H9 (cell line): ENCODE measurements around the gene INVS. TPM values are rescaled to one million over a fixed set of nuclear protein-coding genes. Genes with fewer than 3 reads are reported as not detected.

Experiments used
- DNase-seq: peaks from one replicate; pipeline ENCODE4 v3.0.0-alpha.2; 2017
- H2AFZ ChIP-seq: one replicate; pipeline ENCODE4 v1.6.1; 2013; ENCODE audit warnings: mild to moderate bottlenecking, low read length, control low read depth, moderate library complexity
- H2AK5ac ChIP-seq: 2 replicates; pipeline ENCODE4 v1.6.1; 2013; ENCODE audit warnings: low read length, control low read depth, mixed read lengths; ENCODE audit not compliant: insufficient read length
- H2BK120ac ChIP-seq: one replicate; pipeline ENCODE4 v1.6.1; 2013; ENCODE audit warnings: low read depth, mild to moderate bottlenecking, low read length, control low read depth, inconsistent platforms; ENCODE audit not compliant: poor library complexity, severe bottlenecking
- H2BK12ac ChIP-seq: 2 replicates; pipeline ENCODE4 v1.6.1; 2013; ENCODE audit warnings: low read length, control low read depth, mixed read lengths, low read depth; ENCODE audit not compliant: insufficient read length
- H2BK15ac ChIP-seq: 2 replicates; pipeline ENCODE4 v1.6.1; 2013; ENCODE audit warnings: low read depth, low read length, control low read depth
- H2BK20ac ChIP-seq: one replicate; pipeline ENCODE4 v1.6.1; 2013; ENCODE audit warnings: low read depth, mild to moderate bottlenecking, low read length, control low read depth, inconsistent platforms; ENCODE audit not compliant: poor library complexity, severe bottlenecking
- H2BK5ac ChIP-seq: 2 replicates; pipeline ENCODE4 v1.6.1; 2013; ENCODE audit warnings: low read length, control low read depth, mixed read lengths; ENCODE audit not compliant: insufficient read length
- H3K14ac ChIP-seq: 2 replicates; pipeline ENCODE4 v1.6.1; 2013; ENCODE audit warnings: low read length, control low read depth; ENCODE audit not compliant: insufficient read depth
- H3K18ac ChIP-seq: 2 replicates; pipeline ENCODE4 v1.6.1; 2013; ENCODE audit warnings: low read depth, mild to moderate bottlenecking, mixed read lengths, low read length, control low read depth; ENCODE audit not compliant: insufficient read length
- H3K23ac ChIP-seq: 2 replicates; pipeline ENCODE4 v1.6.1; 2013; ENCODE audit warnings: low read length, control low read depth, mixed read lengths, low read depth; ENCODE audit not compliant: insufficient read length
- H3K23me2 ChIP-seq: 2 replicates; pipeline ENCODE4 v1.6.1; 2013; ENCODE audit warnings: low read depth, mild to moderate bottlenecking, mixed read lengths, low read length, control low read depth; ENCODE audit not compliant: insufficient read length, poor library complexity, severe bottlenecking
- H3K27ac ChIP-seq: 2 replicates; pipeline ENCODE4 v1.5.1; 2013; ENCODE audit warnings: low read length, control low read depth, mixed read lengths, low read depth; ENCODE audit not compliant: insufficient read length
- H3K27me3 ChIP-seq: 2 replicates; pipeline ENCODE4 v1.6.1; 2013; ENCODE audit warnings: low read length, control low read depth, inconsistent platforms; ENCODE audit not compliant: insufficient read depth
- H3K4ac ChIP-seq: 2 replicates; pipeline ENCODE4 v1.6.1; 2013; ENCODE audit warnings: low read depth, mild to moderate bottlenecking, control low read depth, inconsistent platforms, low read length, moderate library complexity
- H3K4me1 ChIP-seq: 2 replicates; pipeline ENCODE4 v1.6.1; 2013; ENCODE audit warnings: low read length, control low read depth, inconsistent platforms; ENCODE audit not compliant: insufficient read depth
- H3K4me2 ChIP-seq: 2 replicates; pipeline ENCODE4 v1.6.1; 2013; ENCODE audit warnings: low read length, control low read depth, mixed read lengths; ENCODE audit not compliant: insufficient read length, insufficient read depth
- H3K56ac ChIP-seq: 2 replicates; pipeline ENCODE4 v1.6.1; 2013; ENCODE audit warnings: low read depth, mild to moderate bottlenecking, mixed read lengths, low read length, control low read depth; ENCODE audit not compliant: insufficient read length
- H3K79me1 ChIP-seq: 2 replicates; pipeline ENCODE4 v1.6.1; 2013; ENCODE audit warnings: low read depth, mild to moderate bottlenecking, moderate library complexity, low read length, control low read depth, inconsistent platforms; ENCODE audit not compliant: insufficient read depth, poor library complexity, severe bottlenecking
- H3K79me2 ChIP-seq: 2 replicates; pipeline ENCODE4 v1.6.1; 2013; ENCODE audit warnings: low read length, control low read depth, inconsistent platforms; ENCODE audit not compliant: insufficient read depth
- H3K9ac ChIP-seq: 2 replicates; pipeline ENCODE4 v1.6.1; 2013; ENCODE audit warnings: low read length, control low read depth, mixed read lengths; ENCODE audit not compliant: insufficient read length; ENCODE audit errors: extremely low read depth
- H3K9me3 ChIP-seq: one replicate; pipeline ENCODE4 v1.6.1; 2013; ENCODE audit warnings: low read depth, low read length, inconsistent platforms; ENCODE audit not compliant: control insufficient read depth
- H3T11ph ChIP-seq: one replicate; pipeline ENCODE4 v1.6.1; 2013; ENCODE audit warnings: mild to moderate bottlenecking, low read length, control low read depth, inconsistent platforms
- H4K20me1 ChIP-seq: one replicate; pipeline ENCODE4 v1.6.1; 2013; ENCODE audit not compliant: control insufficient read depth, insufficient read length, insufficient read depth
- H4K5ac ChIP-seq: 2 replicates; pipeline ENCODE4 v1.6.1; 2013; ENCODE audit warnings: low read depth, mild to moderate bottlenecking, mixed read lengths, low read length, control low read depth; ENCODE audit not compliant: insufficient read length
- H4K8ac ChIP-seq: replicated peaks from 2 replicates; pipeline ENCODE4 v1.6.1; 2013; ENCODE audit warnings: low read length, control low read depth, mixed read lengths, low read depth; ENCODE audit not compliant: insufficient read length
- H4K91ac ChIP-seq: 2 replicates; pipeline ENCODE4 v1.6.1; 2013; ENCODE audit warnings: low read depth, mild to moderate bottlenecking, moderate library complexity, mixed read lengths, low read length, control low read depth; ENCODE audit not compliant: insufficient read length
- H3K27ac Mint-ChIP-seq, 3 experiments: 2 replicates in 2 of 3; 3 replicates in 1 of 3; pipeline ENCODE4 v1.8.0; 2020 to 2021; ENCODE audit warnings: mixed read lengths in 3 of 3, mild to moderate bottlenecking in 1 of 3, moderate library complexity in 1 of 3
- H3K27me3 Mint-ChIP-seq: 2 replicates; pipeline ENCODE4 v1.8.0; 2021; ENCODE audit warnings: low read depth, mild to moderate bottlenecking, moderate library complexity, mixed read lengths
- H3K36me3 Mint-ChIP-seq, 3 experiments: 2 replicates in 2 of 3; 3 replicates in 1 of 3; pipeline ENCODE4 v1.8.0; 2020 to 2021; ENCODE audit warnings: low read depth in 3 of 3, mixed read lengths in 3 of 3; ENCODE audit not compliant: insufficient read depth in 1 of 3
- H3K4me1 Mint-ChIP-seq, 2 experiments: 2 replicates each; pipeline ENCODE4 v1.8.0; 2020; ENCODE audit warnings: mixed read lengths in 2 of 2
- H3K4me3 Mint-ChIP-seq, 2 experiments: 2 replicates in 1 of 2; 3 replicates in 1 of 2; pipeline ENCODE4 v1.8.0; 2020 to 2021; ENCODE audit warnings: mild to moderate bottlenecking in 2 of 2, mixed read lengths in 2 of 2, moderate library complexity in 1 of 2
- H3K9me3 Mint-ChIP-seq, 2 experiments: 2 replicates in 1 of 2; 3 replicates in 1 of 2; pipeline ENCODE4 v1.8.0; 2020; ENCODE audit warnings: mild to moderate bottlenecking in 2 of 2, mixed read lengths in 2 of 2, moderate library complexity in 1 of 2
- total RNA-seq: library from RNA; stranded (reverse); gene quantifications from 2 replicates; pipeline ENCODE4 v1.2.1, GENCODE V29; 2021
- TF ChIP-seq, protein P1 (sequence below): fragments of 200-600 bp; sonication (generic); conservative IDR thresholded peaks from 3 replicates; pipeline ENCODE4 v1.8.0; 2021; ENCODE audit warnings: antibody characterized with exemption, mild to moderate bottlenecking

The INVS gene
- total RNA-seq, 1 experiment from 2014 or later = 7.5 TPM

DNA sequence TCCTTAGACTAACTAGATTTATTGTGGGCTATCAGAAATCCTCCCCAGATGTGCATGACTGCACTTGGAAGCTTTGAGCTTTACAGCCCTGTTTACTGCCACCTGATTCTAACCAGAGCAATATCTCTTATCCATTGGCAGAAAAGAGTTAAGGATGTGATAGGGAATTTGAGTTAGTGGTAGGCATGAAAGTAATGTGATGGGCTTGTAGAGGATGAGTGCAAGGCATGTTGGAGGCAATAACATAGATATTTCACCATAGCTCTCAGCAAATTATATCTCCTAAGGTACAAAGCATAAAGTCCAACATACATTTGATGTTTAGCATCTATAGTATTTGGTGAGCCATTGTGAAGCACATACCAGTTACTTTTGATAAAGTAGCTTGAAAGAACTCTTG, 103.8 kb downstream of the INVS start:
- no peaks in the 10 kb centered on the region for H3K23me2 ChIP-seq
- no peak overlapping the region for H2BK12ac ChIP-seq
- Mint-ChIP-seq H3K4me3 (no peak overlapping the region), H3K27ac (no peak overlapping the region), H3K27me3 (no peaks in the 10 kb centered on the region), H3K36me3 (peaks cover 0 to 4% (median 0%) of the 10 kb centered on the region in 3 experiments; a peak in 1 of 7 replicates), H3K4me1 (peaks cover 3 to 5% of the 10 kb centered on the region in 2 experiments), H3K9me3 (no peaks in the 10 kb centered on the region)
- no peak overlapping the region for H2AFZ ChIP-seq
- no peak overlapping the region for H3K18ac ChIP-seq
- H3K79me2 ChIP-seq = no peaks in the 10 kb centered on the region
- H2BK15ac ChIP-seq = no peak overlapping the region
- no peak overlapping the region for H2BK20ac ChIP-seq
- DNase-seq = no peak
- no peak overlapping the region for H2BK5ac ChIP-seq
- H4K20me1 ChIP-seq = no peaks in the 10 kb centered on the region
- H4K91ac ChIP-seq = no peak overlapping the region
- no peak overlapping the region for H3K9ac ChIP-seq
- no peak overlapping the region for H3K4me2 ChIP-seq
- no peak overlapping the region for H3T11ph ChIP-seq
- H3K4me1 ChIP-seq = no peaks in the 10 kb centered on the region
- H2AK5ac ChIP-seq = no peak overlapping the region
- no peak overlapping the region for H3K14ac ChIP-seq
- no peaks in the 10 kb centered on the region for H3K27me3 ChIP-seq
- TF ChIP-seq, protein P1, sequence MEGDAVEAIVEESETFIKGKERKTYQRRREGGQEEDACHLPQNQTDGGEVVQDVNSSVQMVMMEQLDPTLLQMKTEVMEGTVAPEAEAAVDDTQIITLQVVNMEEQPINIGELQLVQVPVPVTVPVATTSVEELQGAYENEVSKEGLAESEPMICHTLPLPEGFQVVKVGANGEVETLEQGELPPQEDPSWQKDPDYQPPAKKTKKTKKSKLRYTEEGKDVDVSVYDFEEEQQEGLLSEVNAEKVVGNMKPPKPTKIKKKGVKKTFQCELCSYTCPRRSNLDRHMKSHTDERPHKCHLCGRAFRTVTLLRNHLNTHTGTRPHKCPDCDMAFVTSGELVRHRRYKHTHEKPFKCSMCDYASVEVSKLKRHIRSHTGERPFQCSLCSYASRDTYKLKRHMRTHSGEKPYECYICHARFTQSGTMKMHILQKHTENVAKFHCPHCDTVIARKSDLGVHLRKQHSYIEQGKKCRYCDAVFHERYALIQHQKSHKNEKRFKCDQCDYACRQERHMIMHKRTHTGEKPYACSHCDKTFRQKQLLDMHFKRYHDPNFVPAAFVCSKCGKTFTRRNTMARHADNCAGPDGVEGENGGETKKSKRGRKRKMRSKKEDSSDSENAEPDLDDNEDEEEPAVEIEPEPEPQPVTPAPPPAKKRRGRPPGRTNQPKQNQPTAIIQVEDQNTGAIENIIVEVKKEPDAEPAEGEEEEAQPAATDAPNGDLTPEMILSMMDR = no peak
- no peak overlapping the region for H4K8ac ChIP-seq
- no peaks in the 10 kb centered on the region for H3K79me1 ChIP-seq
- no peak overlapping the region for H4K5ac ChIP-seq
- no peak overlapping the region for H3K4ac ChIP-seq
- no peak overlapping the region for H3K27ac ChIP-seq
- H3K56ac ChIP-seq = no peak overlapping the region
- no peaks in the 10 kb centered on the region for H3K9me3 ChIP-seq
- no peak overlapping the region for H2BK120ac ChIP-seq
- no peak overlapping the region for H3K23ac ChIP-seq
